B cell (primary cell): ENCODE results near the gene CPNE4.

Source experiments
- CTCF ChIP-seq: fragments of 200-600 bp; IDR thresholded peaks from one replicate; pipeline ENCODE4 v1.8.0; 2022; ENCODE audit warnings: antibody characterized with exemption, mild to moderate bottlenecking
- EZH2 ChIP-seq: IDR thresholded peaks from 2 replicates; pipeline ENCODE4 v1.6.1; 2012; ENCODE audit warnings: borderline replicate concordance, low read depth, mild to moderate bottlenecking, moderate library complexity, low read length; ENCODE audit not compliant: insufficient read depth, poor library complexity, severe bottlenecking

DNA sequence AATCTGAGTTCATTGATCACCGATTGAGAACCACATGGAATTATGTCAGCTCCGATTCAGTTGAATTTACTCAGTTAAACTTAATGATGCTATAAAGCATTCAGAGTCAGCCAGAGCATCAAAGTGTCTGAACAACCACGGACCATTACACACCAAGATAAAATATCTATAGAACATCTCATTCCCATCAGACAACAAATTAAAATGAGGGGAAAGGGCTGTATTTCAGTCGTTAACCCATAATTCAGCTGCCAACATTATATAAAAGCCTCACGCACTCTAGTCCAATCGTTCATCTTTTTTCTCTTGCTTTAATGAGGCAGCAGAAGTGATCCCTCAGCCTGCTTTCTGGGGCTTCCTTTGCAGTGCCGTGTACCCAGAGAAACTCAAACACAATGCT is 11.9 kb downstream of the CPNE4 start:
- TF ChIP-seq CTCF (no peak), EZH2 (no peak)
